ES-I3 (cell line): Measurements from ENCODE around the gene SAYSD1.
A peak's percentile ranks its signal among the peaks of the same experiment; 100 is the strongest.
"Not testable (repeated sequence)": the region's sequence is repeated elsewhere in the genome, so short reads cannot be mapped to it uniquely, and the experiment has no call there.

Source experiments
- H3K36me3 ChIP-seq: 2 replicates; pipeline ENCODE4 v1.6.1; 2013; ENCODE audit warnings: mild to moderate bottlenecking, low read length, control low read depth, moderate library complexity; ENCODE audit not compliant: insufficient read depth
- H3K4me1 ChIP-seq: 2 replicates; pipeline ENCODE4 v1.6.1; 2013; ENCODE audit warnings: mild to moderate bottlenecking, control low read depth, low read length; ENCODE audit not compliant: insufficient read depth
- H3K9ac ChIP-seq: 2 replicates; pipeline ENCODE4 v1.6.1; 2013; ENCODE audit warnings: low read depth, mild to moderate bottlenecking, low read length, moderate library complexity
- H3K9me3 ChIP-seq: 2 replicates; pipeline ENCODE4 v1.6.1; 2013; ENCODE audit warnings: mild to moderate bottlenecking, low read length, moderate library complexity; ENCODE audit not compliant: control insufficient read depth, insufficient read depth

Gene SAYSD1, protein sequence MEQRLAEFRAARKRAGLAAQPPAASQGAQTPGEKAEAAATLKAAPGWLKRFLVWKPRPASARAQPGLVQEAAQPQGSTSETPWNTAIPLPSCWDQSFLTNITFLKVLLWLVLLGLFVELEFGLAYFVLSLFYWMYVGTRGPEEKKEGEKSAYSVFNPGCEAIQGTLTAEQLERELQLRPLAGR

DNA sequence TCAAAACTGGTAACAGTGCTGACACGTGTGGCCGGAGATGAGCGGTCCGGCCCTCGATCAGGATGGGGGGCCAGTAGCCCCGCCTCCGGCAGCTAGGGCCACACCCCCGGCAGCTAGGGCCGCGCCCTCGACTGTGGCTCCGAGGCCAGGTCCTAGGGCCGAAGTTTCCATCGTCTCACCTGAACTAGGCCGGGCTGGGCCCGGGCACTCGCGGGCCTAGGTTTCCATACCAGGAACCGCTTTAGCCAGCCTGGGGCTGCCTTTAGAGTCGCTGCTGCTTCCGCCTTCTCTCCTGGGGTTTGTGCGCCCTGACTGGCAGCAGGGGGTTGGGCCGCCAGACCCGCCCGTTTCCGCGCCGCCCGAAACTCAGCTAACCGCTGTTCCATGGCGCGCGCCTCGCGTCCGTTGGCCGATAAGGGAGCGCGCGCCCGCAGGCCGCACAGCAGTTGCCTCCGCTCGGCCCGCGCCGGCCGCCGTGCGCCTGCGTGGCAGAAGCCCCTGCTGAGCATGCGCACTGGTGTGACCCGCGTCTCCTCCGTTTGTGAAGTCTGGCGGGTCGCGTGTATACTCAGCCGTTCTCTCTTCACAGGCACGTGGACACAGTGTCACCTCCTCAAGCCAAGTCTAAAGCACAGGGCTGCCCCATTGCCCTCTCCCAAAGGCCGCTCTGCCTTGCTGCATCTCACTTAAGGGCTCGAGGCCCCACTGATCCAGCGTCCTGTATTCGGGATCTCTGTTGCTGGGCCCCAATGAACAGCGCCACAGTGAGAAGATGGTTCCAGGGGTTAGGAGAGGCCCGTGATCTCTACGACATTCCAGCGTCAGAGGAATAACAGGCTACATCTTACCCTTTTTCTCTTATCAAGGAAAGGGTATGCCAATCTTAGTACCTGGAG lies at the start of gene SAYSD1:
Gene SAYSD1 (minus strand): TSS at position 483 of the 896 bp plus-strand sequence. CDS start 97 bp downstream, at position 386.
- Histone ChIP-seq H3K36me3 (no peaks in the 10 kb centered on the region), H3K9me3 (no peaks in the 10 kb centered on the region), H3K4me1 (no peaks in the 10 kb centered on the region), H3K9ac (peak within 1 kb of the TSS; percentile 95)

DNA sequence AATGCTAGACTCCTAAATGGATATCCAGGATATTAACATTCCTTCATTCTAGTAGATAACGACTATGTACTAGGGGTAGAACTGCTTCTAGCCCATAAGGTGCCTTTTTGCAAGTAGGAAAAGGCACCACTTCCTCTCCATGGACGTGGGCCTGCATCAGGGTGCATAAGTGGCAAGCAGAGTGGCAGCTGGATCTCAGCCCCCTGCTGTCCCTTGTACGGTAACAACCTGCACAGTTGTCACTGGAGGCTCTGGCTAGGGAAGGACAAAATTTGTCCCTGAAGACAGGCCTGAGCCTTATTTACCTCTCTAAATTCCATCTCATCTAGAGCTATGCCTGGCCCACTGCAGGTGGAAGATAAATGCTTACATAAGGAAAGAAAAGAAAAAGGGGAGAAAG lies 42.5 kb upstream of the SAYSD1 start:
- Histone ChIP-seq H3K9ac (no peak overlapping the region), H3K36me3 (no peaks in the 10 kb centered on the region), H3K9me3 (no peaks in the 10 kb centered on the region), H3K4me1 (no peaks in the 10 kb centered on the region)

DNA sequence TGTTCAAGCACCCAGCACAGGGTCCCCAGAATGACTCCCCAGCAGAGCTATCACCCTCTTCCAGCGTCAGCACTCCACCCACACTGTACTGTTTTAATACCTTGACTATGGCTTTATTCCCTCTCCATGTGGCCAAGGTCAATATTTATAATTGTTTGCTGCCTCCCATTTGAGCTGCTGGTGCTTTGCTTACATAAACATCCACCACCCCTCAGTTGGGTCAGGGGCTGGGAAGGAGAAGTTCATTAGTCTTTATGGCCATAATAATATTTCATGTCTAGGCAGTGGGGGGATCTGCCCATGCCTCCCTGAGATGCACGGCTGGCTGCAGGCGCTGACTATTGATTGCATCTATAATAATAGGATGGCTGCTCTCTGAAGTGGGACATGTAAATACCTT lies 41.8 kb upstream of the SAYSD1 start:
- Histone ChIP-seq H3K9me3 (no peaks in the 10 kb centered on the region), H3K4me1 (no peaks in the 10 kb centered on the region), H3K36me3 (no peaks in the 10 kb centered on the region), H3K9ac (no peak overlapping the region)

DNA sequence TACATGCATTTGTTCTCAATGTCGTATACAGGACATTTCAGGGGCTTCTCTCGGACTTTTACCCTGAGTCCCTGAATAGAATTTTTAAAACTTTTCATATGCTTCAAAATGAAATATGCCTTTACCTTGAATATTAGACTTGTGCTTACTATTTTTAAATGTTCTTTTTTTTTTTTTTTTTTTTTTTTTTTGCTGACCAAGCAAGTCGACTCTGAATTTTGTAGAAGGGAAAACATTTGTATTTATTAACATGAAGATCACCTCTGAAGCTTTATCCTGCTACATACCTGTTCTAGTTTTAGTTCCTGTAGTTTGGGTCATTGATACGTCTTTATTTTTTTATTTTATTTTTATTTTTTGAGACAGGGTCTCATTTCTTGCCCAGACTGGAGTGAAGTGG lies 39.7 kb upstream of the SAYSD1 start:
- no peaks in the 10 kb centered on the region for H3K36me3 ChIP-seq
- H3K4me1 ChIP-seq: no peaks in the 10 kb centered on the region
- no peak overlapping the region for H3K9ac ChIP-seq
- H3K9me3 ChIP-seq: no peaks in the 10 kb centered on the region

DNA sequence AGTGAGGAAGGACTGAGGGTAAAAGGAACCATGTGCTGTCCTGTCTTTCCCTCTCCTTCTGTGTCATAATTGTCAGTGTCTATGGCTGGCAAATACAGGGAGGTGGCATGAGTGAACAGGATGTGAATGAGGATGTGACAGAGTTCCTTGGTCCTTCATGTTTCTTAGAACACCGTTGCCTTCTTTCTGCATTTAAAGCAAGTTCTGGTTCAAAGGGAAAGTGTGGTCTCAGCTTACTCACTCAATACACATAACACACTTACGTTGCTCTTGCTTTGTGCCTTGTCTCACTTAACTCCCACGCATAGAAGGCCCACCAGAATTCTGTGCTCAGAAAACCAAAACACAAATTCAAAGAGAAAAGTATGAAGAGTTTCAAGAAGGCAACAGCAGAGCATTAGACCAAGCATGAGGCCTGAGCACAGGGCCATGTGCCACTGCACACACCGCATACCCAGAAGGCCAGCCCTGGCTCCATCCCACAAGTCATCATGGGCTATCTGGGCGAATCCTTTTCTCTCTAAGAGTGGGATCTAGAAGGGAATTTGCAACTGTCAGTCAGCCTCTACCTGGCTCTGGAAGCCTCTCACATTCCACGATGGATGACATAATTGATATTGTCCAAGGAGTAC lies 38.9 kb upstream of the SAYSD1 start:
- H3K36me3 ChIP-seq: no peaks in the 10 kb centered on the region
- H3K9ac ChIP-seq: no peak overlapping the region
- H3K4me1 ChIP-seq: no peaks in the 10 kb centered on the region
- H3K9me3 ChIP-seq: no peaks in the 10 kb centered on the region

DNA sequence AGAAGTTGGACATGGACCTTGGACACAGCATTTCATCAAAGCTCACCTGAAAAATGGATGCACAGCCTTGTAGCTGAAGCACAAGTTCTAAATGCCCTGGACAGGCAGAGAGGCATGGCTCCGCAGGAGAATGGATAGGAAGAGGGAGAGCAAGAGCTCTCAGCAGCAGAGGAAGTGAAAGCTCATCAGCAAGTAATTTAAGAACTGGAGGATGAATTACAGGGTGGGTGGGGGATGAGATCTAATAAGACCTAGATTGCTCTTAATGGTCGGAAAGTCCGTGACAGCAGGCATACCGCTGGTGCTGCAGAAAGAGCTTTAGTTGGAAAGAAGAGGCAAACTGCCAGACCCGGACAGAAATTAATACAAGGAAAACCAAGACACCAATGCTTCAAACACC lies 37.3 kb upstream of the SAYSD1 start:
- H3K9me3 ChIP-seq: no peaks in the 10 kb centered on the region
- H3K4me1 ChIP-seq: no peaks in the 10 kb centered on the region
- no peak overlapping the region for H3K9ac ChIP-seq
- no peaks in the 10 kb centered on the region for H3K36me3 ChIP-seq

DNA sequence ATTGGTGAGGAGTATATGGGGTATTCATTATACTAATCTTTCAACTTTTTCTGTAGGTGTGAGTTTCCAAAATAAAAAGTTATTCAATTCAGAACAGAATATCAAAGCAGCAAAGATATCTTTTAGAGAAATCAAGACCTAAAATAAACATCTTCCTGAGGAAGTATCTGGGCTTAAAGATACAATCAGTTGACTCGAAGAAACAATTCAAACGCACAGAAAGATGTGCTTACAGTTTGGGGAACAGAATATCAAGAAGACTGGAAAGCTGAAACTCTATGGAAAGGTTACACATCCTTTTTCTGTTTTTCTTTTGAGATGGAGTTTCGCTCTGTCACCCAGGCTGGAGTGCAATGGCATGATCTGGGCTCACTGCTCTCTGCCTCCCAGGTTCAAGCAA lies 36.2 kb upstream of the SAYSD1 start:
- Histone ChIP-seq H3K9me3 (no peaks in the 10 kb centered on the region), H3K4me1 (no peaks in the 10 kb centered on the region), H3K36me3 (no peaks in the 10 kb centered on the region), H3K9ac (no peak overlapping the region)

DNA sequence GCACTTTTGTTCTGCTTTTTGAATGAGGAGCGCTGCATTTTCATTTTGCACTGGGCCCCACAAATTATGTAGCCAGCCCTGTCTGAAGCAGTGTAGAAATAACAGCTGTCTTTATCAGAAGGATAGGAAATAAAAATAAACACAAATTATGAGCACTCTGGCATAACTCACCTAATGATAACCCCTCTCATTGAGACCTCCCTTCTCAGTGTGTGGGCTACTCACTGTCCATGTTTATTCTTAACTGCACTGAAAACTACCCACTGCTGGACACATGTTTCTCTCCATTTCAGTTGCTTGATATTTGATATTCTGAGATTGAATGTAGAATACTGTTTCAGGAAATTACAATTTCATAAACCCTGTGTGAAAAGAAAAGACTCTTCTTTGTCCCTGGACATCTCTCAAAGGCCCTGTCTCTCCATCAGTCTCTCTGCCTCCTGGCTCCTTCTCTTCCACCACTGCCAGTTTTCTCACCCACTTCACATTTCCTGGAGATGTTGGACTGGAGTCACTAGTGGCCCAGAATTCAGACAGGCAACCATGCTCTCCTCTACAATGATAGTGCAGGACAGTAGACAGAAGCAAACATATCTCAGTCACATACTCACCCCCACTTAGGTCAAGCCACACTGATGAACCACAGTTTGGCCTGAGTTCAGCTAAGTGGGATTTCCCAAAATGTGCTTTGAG lies 29.6 kb upstream of the SAYSD1 start:
- Histone ChIP-seq H3K4me1 (no peaks in the 10 kb centered on the region), H3K9me3 (no peaks in the 10 kb centered on the region), H3K36me3 (no peaks in the 10 kb centered on the region), H3K9ac (no peak overlapping the region)

DNA sequence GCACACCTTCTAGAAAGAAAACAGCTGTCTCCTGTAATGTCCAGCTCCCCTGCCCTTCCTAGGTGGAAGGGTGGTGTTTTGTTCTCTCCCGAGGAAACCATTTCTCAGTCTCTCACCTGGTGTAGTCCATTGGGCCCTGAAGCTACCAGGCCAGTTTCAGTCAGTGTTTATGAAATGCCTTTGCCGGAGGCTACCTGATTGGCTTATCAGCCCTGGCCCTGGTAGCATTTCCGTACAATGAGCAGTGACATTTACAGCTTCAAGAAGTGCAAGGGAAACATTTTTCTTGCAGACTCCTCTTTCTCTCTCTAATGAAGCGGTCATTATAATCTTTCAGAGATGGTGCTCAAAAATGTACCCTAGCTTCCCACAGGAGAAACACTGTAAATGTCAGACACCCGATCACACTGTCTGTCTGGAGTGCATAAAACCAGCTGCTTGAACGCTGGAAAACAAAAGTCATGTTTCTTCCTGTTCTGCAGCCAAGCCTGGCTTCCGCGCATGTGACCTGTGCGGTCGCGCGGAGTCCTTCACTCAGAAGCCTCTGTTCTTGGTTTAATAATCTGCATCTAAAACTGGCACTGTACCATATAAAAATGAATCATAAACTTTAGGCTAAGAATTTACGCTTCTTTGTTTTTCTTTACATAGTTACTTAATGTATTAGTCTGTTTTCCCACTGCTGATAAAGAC lies 28.4 kb upstream of the SAYSD1 start:
- Histone ChIP-seq H3K4me1 (no peaks in the 10 kb centered on the region), H3K9ac (no peak overlapping the region), H3K9me3 (no peaks in the 10 kb centered on the region), H3K36me3 (no peaks in the 10 kb centered on the region)

DNA sequence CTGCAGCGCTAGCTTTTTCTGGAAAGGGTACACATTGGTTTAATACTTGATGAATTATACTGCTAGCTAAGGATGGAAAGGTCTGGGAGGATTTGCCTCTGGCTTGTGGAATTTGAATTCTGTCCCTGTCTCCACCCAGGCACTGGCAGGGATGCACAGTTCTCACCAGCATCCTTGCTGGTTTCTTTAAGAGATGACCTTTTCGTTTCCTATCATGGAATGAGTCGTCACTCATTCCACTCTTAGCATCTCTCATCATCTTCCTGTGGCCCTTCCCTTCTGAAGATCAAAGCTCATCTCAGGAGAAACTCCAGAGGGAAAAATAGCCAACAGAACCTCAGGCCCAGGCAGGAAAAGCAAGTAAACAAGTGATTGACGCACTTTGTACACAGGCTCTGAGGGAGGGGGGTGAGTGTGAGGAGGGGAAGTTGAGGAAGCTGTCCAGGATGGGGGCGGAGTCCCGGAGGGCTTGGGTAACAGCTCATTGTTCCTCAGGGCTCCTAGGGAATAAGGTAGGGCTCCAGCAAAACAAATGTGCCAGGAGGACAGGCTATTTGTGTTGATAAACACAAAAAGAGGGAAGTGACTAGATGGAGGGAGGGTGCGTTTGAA lies 25.7 kb upstream of the SAYSD1 start:
- no peaks in the 10 kb centered on the region for H3K9me3 ChIP-seq
- H3K4me1 ChIP-seq: no peaks in the 10 kb centered on the region
- no peak overlapping the region for H3K9ac ChIP-seq
- no peaks in the 10 kb centered on the region for H3K36me3 ChIP-seq

DNA sequence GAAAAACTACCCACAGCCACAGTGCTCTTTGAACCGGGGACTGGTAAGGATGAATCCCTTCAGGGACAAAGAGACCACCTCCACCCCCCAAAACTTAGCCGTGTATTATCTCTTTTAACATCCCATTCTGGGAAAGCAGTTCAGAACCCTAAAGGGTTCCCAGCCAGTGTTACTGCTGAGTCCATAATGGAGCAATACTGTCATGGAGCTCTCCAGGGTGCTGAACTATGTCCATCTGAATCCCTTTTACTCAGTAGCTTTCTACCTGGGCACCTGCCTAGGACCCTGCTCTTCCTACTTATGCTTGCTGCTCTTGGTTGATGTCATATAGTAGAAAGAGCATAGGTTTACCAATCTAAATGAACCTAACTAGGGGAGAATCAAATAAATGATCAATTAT lies 22.3 kb upstream of the SAYSD1 start:
- Histone ChIP-seq H3K9me3 (no peaks in the 10 kb centered on the region), H3K9ac (no peak overlapping the region), H3K36me3 (no peaks in the 10 kb centered on the region), H3K4me1 (no peaks in the 10 kb centered on the region)

DNA sequence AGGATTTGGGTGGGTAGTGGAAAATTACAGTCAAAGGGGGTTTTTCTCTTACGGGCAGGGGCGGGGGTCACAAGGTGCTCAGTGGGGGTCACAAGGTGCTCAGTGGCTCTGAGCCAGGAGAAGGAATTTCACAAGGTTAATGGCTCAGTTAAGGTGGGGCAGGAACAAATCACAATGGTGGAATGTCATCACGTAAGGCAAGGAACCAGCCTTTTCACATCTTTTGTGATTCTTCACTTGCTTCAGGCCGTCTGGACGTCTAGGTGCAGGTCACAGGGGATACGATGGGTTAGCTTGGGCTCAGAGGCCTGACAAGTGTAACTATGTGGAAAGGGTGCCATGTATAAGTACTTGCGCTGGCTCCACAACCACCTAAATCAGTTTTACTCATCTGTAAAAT lies 21.2 kb upstream of the SAYSD1 start:
- H3K9ac ChIP-seq, H3K36me3 ChIP-seq, H3K9me3 ChIP-seq, H3K4me1 ChIP-seq: not testable (repeated sequence)

DNA sequence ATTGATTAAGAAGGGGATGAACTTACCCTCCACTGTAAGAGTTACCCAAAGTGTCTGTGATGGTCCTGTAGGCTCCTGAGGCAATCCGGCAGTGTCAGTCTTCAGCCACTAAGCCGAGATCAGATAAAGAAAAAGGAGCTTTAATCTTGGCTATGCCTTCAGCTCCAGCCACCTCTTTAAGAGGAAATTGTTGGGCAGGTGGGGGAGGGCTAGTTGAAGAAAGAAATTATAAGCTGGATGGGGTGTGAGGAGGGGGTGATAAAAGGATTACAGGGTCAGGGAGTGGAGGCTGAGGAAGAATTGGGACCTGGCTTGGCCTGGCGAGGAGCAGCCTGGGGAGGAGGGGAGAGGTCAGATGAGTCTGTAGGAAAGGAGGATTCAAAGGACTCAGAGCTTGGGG lies 19.8 kb upstream of the SAYSD1 start:
- H3K4me1 ChIP-seq: peaks cover 10% of the 10 kb centered on the region
- H3K36me3 ChIP-seq, H3K9me3 ChIP-seq, H3K9ac ChIP-seq: not testable (repeated sequence)

DNA sequence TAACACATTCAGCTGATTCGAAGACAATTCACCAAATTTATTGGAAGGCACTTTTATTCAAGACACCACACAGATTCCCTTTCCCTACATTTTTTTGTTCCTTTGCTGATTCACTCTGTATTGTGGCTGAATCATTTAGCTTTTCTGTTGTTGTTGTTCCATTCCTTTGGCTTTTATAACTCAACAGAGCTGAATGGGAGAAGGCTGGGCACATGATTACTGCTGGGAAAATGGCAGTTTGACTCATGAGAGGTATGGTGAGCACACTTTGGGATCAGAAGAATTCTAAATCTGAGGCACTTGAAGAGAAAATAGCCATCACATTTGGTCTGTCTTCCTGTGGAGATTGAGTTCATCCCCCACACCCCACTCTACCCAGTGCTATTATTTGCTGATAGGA lies 15.7 kb upstream of the SAYSD1 start:
- Histone ChIP-seq H3K36me3 (no peaks in the 10 kb centered on the region), H3K9me3 (no peaks in the 10 kb centered on the region), H3K9ac (no peak overlapping the region), H3K4me1 (peaks cover 10% of the 10 kb centered on the region)
